Measurements from ENCODE around the gene DKK2. TPM values are rescaled to one million over a fixed set of nuclear protein-coding genes. Genes with fewer than 3 reads are reported as not detected.

The DKK2 gene
- 28.2 TPM for total RNA-seq

- peaks cover 11 to 38% (median 33%) of the 10 kb centered on the region in 3 donors for H3K27me3 ChIP-seq (ENCODE audit: control insufficient read depth in 3 of 3, insufficient read depth in 3 of 3, low read length in 3 of 3)
- H3K9me3 ChIP-seq (ENCODE audit: control insufficient read depth in 3 of 3, low read length in 3 of 3) = no peaks in the 10 kb centered on the region
- peak within 1 kb of the TSS in 2 of 3 donors; percentile 52 to 55 for H3K9ac ChIP-seq (ENCODE audit: low read depth in 1 of 3, low read length in 3 of 3)
- no peaks in the 10 kb centered on the region for H3K36me3 ChIP-seq (ENCODE audit: control insufficient read depth in 3 of 3, insufficient read depth in 3 of 3, low read length in 3 of 3)
- no peak within 1 kb of the TSS for H3K27ac ChIP-seq (ENCODE audit: low read depth, low read length)
- peaks cover 26 to 32% (median 29%) of the 10 kb centered on the region in 3 donors for H3K4me1 ChIP-seq (ENCODE audit: control insufficient read depth in 3 of 3, insufficient read depth in 3 of 3, low read length in 3 of 3)
- peak within 1 kb of the TSS; percentile 69 to 71 (median 70) for H3K4me3 ChIP-seq (ENCODE audit: low read length in 3 of 3)
These were observed at the start of gene DKK2 for GRCh38 chr4:107035819-107036583. Gene DKK2, minus strand, starts transcription at chr4:107036313. Its CDS starts 722 bp downstream, at chr4:107035591.

GRCh38 chr4:107077192-107077591 is 41.1 kb upstream of the DKK2 start:
- no peak overlapping the region for H3K27ac ChIP-seq (ENCODE audit: low read depth, low read length)
- no peak overlapping the region for H3K4me3 ChIP-seq (ENCODE audit: low read length in 3 of 3)
- no peaks in the 10 kb centered on the region for H3K9me3 ChIP-seq (ENCODE audit: control insufficient read depth in 3 of 3, low read length in 3 of 3)
- no peaks in the 10 kb centered on the region for H3K4me1 ChIP-seq (ENCODE audit: control insufficient read depth in 3 of 3, insufficient read depth in 3 of 3, low read length in 3 of 3)
- H3K36me3 ChIP-seq (ENCODE audit: control insufficient read depth in 3 of 3, insufficient read depth in 3 of 3, low read length in 3 of 3) = no peaks in the 10 kb centered on the region
- no peak overlapping the region for H3K9ac ChIP-seq (ENCODE audit: low read depth in 1 of 3, low read length in 3 of 3)
- no peaks in the 10 kb centered on the region for H3K27me3 ChIP-seq (ENCODE audit: control insufficient read depth in 3 of 3, insufficient read depth in 3 of 3, low read length in 3 of 3)

- no peak overlapping the region for H3K27ac ChIP-seq (ENCODE audit: low read depth, low read length)
- H3K36me3 ChIP-seq (ENCODE audit: control insufficient read depth in 3 of 3, insufficient read depth in 3 of 3, low read length in 3 of 3) = no peaks in the 10 kb centered on the region
- no peaks in the 10 kb centered on the region for H3K27me3 ChIP-seq (ENCODE audit: control insufficient read depth in 3 of 3, insufficient read depth in 3 of 3, low read length in 3 of 3)
- no peaks in the 10 kb centered on the region for H3K9me3 ChIP-seq (ENCODE audit: control insufficient read depth in 3 of 3, low read length in 3 of 3)
- H3K4me3 ChIP-seq (ENCODE audit: low read length in 3 of 3) = no peak overlapping the region
- H3K4me1 ChIP-seq (ENCODE audit: control insufficient read depth in 3 of 3, insufficient read depth in 3 of 3, low read length in 3 of 3) = no peaks in the 10 kb centered on the region
- H3K9ac ChIP-seq (ENCODE audit: low read depth in 1 of 3, low read length in 3 of 3) = no peak overlapping the region
These were observed 37.0 kb upstream of the DKK2 start for GRCh38 chr4:107072836-107073736.

- Histone ChIP-seq H3K27me3 (ENCODE audit: control insufficient read depth in 3 of 3, insufficient read depth in 3 of 3, low read length in 3 of 3) (no peaks in the 10 kb centered on the region), H3K4me3 (ENCODE audit: low read length in 3 of 3) (no peak overlapping the region), H3K9me3 (ENCODE audit: control insufficient read depth in 3 of 3, low read length in 3 of 3) (no peaks in the 10 kb centered on the region), H3K27ac (ENCODE audit: low read depth, low read length) (no peak overlapping the region), H3K4me1 (ENCODE audit: control insufficient read depth in 3 of 3, insufficient read depth in 3 of 3, low read length in 3 of 3) (no peaks in the 10 kb centered on the region), H3K9ac (ENCODE audit: low read depth in 1 of 3, low read length in 3 of 3) (no peak overlapping the region), H3K36me3 (ENCODE audit: control insufficient read depth in 3 of 3, insufficient read depth in 3 of 3, low read length in 3 of 3) (no peaks in the 10 kb centered on the region)
These were observed 35.0 kb upstream of the DKK2 start for GRCh38 chr4:107071108-107071507.

- H3K9ac ChIP-seq (ENCODE audit: low read depth in 1 of 3, low read length in 3 of 3) = no peak overlapping the region
- H3K27ac ChIP-seq (ENCODE audit: low read depth, low read length) = no peak overlapping the region
- no peaks in the 10 kb centered on the region for H3K9me3 ChIP-seq (ENCODE audit: control insufficient read depth in 3 of 3, low read length in 3 of 3)
- no peak overlapping the region for H3K4me3 ChIP-seq (ENCODE audit: low read length in 3 of 3)
- H3K4me1 ChIP-seq (ENCODE audit: control insufficient read depth in 3 of 3, insufficient read depth in 3 of 3, low read length in 3 of 3) = no peaks in the 10 kb centered on the region
- no peaks in the 10 kb centered on the region for H3K27me3 ChIP-seq (ENCODE audit: control insufficient read depth in 3 of 3, insufficient read depth in 3 of 3, low read length in 3 of 3)
- H3K36me3 ChIP-seq (ENCODE audit: control insufficient read depth in 3 of 3, insufficient read depth in 3 of 3, low read length in 3 of 3) = no peaks in the 10 kb centered on the region
These were observed 32.9 kb upstream of the DKK2 start for GRCh38 chr4:107069049-107069448.

GRCh38 chr4:107068116-107068515 is 32.0 kb upstream of the DKK2 start:
- no peaks in the 10 kb centered on the region for H3K27me3 ChIP-seq (ENCODE audit: control insufficient read depth in 3 of 3, insufficient read depth in 3 of 3, low read length in 3 of 3)
- no peaks in the 10 kb centered on the region for H3K4me1 ChIP-seq (ENCODE audit: control insufficient read depth in 3 of 3, insufficient read depth in 3 of 3, low read length in 3 of 3)
- H3K27ac ChIP-seq (ENCODE audit: low read depth, low read length) = no peak overlapping the region
- H3K9me3 ChIP-seq (ENCODE audit: control insufficient read depth in 3 of 3, low read length in 3 of 3) = no peaks in the 10 kb centered on the region
- no peak overlapping the region for H3K4me3 ChIP-seq (ENCODE audit: low read length in 3 of 3)
- no peak overlapping the region for H3K9ac ChIP-seq (ENCODE audit: low read depth in 1 of 3, low read length in 3 of 3)
- H3K36me3 ChIP-seq (ENCODE audit: control insufficient read depth in 3 of 3, insufficient read depth in 3 of 3, low read length in 3 of 3) = no peaks in the 10 kb centered on the region

GRCh38 chr4:107066621-107067020 is 30.5 kb upstream of the DKK2 start:
- H3K36me3 ChIP-seq (ENCODE audit: control insufficient read depth in 3 of 3, insufficient read depth in 3 of 3, low read length in 3 of 3) = no peaks in the 10 kb centered on the region
- H3K9me3 ChIP-seq (ENCODE audit: control insufficient read depth in 3 of 3, low read length in 3 of 3) = no peaks in the 10 kb centered on the region
- H3K4me3 ChIP-seq (ENCODE audit: low read length in 3 of 3) = no peak overlapping the region
- H3K27me3 ChIP-seq (ENCODE audit: control insufficient read depth in 3 of 3, insufficient read depth in 3 of 3, low read length in 3 of 3) = no peaks in the 10 kb centered on the region
- no peak overlapping the region for H3K27ac ChIP-seq (ENCODE audit: low read depth, low read length)
- no peaks in the 10 kb centered on the region for H3K4me1 ChIP-seq (ENCODE audit: control insufficient read depth in 3 of 3, insufficient read depth in 3 of 3, low read length in 3 of 3)
- no peak overlapping the region for H3K9ac ChIP-seq (ENCODE audit: low read depth in 1 of 3, low read length in 3 of 3)

- no peak overlapping the region for H3K27ac ChIP-seq (ENCODE audit: low read depth, low read length)
- H3K9me3 ChIP-seq (ENCODE audit: control insufficient read depth in 3 of 3, low read length in 3 of 3) = no peaks in the 10 kb centered on the region
- H3K36me3 ChIP-seq (ENCODE audit: control insufficient read depth in 3 of 3, insufficient read depth in 3 of 3, low read length in 3 of 3) = no peaks in the 10 kb centered on the region
- no peak overlapping the region for H3K9ac ChIP-seq (ENCODE audit: low read depth in 1 of 3, low read length in 3 of 3)
- no peaks in the 10 kb centered on the region for H3K4me1 ChIP-seq (ENCODE audit: control insufficient read depth in 3 of 3, insufficient read depth in 3 of 3, low read length in 3 of 3)
- no peak overlapping the region for H3K4me3 ChIP-seq (ENCODE audit: low read length in 3 of 3)
- H3K27me3 ChIP-seq (ENCODE audit: control insufficient read depth in 3 of 3, insufficient read depth in 3 of 3, low read length in 3 of 3) = no peaks in the 10 kb centered on the region
These were observed 29.1 kb upstream of the DKK2 start for GRCh38 chr4:107065201-107065600.

GRCh38 chr4:107060388-107060787 is 24.3 kb upstream of the DKK2 start:
- Histone ChIP-seq H3K9ac (ENCODE audit: low read depth in 1 of 3, low read length in 3 of 3) (no peak overlapping the region), H3K4me1 (ENCODE audit: control insufficient read depth in 3 of 3, insufficient read depth in 3 of 3, low read length in 3 of 3) (no peaks in the 10 kb centered on the region), H3K4me3 (ENCODE audit: low read length in 3 of 3) (no peak overlapping the region), H3K27ac (ENCODE audit: low read depth, low read length) (no peak overlapping the region), H3K9me3 (ENCODE audit: control insufficient read depth in 3 of 3, low read length in 3 of 3) (no peaks in the 10 kb centered on the region), H3K27me3 (ENCODE audit: control insufficient read depth in 3 of 3, insufficient read depth in 3 of 3, low read length in 3 of 3) (no peaks in the 10 kb centered on the region), H3K36me3 (ENCODE audit: control insufficient read depth in 3 of 3, insufficient read depth in 3 of 3, low read length in 3 of 3) (no peaks in the 10 kb centered on the region)

GRCh38 chr4:107058828-107059227 is 22.7 kb upstream of the DKK2 start:
- no peak overlapping the region for H3K27ac ChIP-seq (ENCODE audit: low read depth, low read length)
- H3K9ac ChIP-seq (ENCODE audit: low read depth in 1 of 3, low read length in 3 of 3) = no peak overlapping the region
- H3K27me3 ChIP-seq (ENCODE audit: control insufficient read depth in 3 of 3, insufficient read depth in 3 of 3, low read length in 3 of 3) = no peaks in the 10 kb centered on the region
- H3K9me3 ChIP-seq (ENCODE audit: control insufficient read depth in 3 of 3, low read length in 3 of 3) = no peaks in the 10 kb centered on the region
- H3K36me3 ChIP-seq (ENCODE audit: control insufficient read depth in 3 of 3, insufficient read depth in 3 of 3, low read length in 3 of 3) = no peaks in the 10 kb centered on the region
- no peak overlapping the region for H3K4me3 ChIP-seq (ENCODE audit: low read length in 3 of 3)
- H3K4me1 ChIP-seq (ENCODE audit: control insufficient read depth in 3 of 3, insufficient read depth in 3 of 3, low read length in 3 of 3) = no peaks in the 10 kb centered on the region

All from skeletal muscle tissue (tissue), 4 donors.